Left colon (tissue), 2 donors: ENCODE measurements around the gene SGSM1. TPM values are rescaled to one million over a fixed set of nuclear protein-coding genes. Genes with fewer than 3 reads are reported as not detected.
A peak's percentile ranks its signal among the peaks of the same experiment; 100 is the strongest.

Source experiments
- ATAC-seq: fragments of 200-7000 bp; cut with Tn5 transposase; one replicate; pipeline ENCODE4 v1.9.1; 2020; ENCODE audit warnings: mild to moderate bottlenecking, moderate library complexity
- DNase-seq, 2 donors: peaks; one replicate each; pipeline ENCODE4 v3.0.0-alpha.2; 2020
- intact Hi-C, 2 donors: fragments of 100-400 bp; cut with DNase I in 1 of 2; cut with micrococcal nuclease in 1 of 2; formaldehyde crosslinking; loops; one replicate each; pipeline versions ENCODE4 v1.11.2 to v1.14.0; 2022; cut with DNase I, micrococcal nuclease
- total RNA-seq, 2 donors: library from RNA; stranded (reverse); fragmentation: NEBNext Ultra II Directional; extraction: Animal tissue kit (Norgen Biotek cat#: 25700); gene quantifications; one replicate each; pipeline ENCODE4 v1.2.1, GENCODE V29; 2021
- donor health status: DM: no; HTN: no; CAD: no.
- donor health status: DM: yes; HTN: yes; CAD: no.

SGSM1 gene
- total RNA-seq, 2 donors from 2014 or later = 2.1 to 4.1 TPM

- DNase-seq = no peak
- no peak for ATAC-seq
- intact Hi-C loops = no loop called here
Observed at GRCh38 chr22:24961217-24961844, 155.3 kb downstream of the SGSM1 start.

GRCh38 chr22:24962094-24962493 lies 156.1 kb downstream of the SGSM1 start:
- no peak for ATAC-seq
- DNase-seq = no peak
- intact Hi-C loops = no loop called here

- DNase-seq (no peak), ATAC-seq (no peak)
- intact Hi-C loops = no loop called here
Observed at GRCh38 chr22:24962835-24963234, 156.8 kb downstream of the SGSM1 start.

- no peak for DNase-seq
- ATAC-seq = no peak
- intact Hi-C loops = no loop called here
Observed at GRCh38 chr22:24964441-24964840, 158.4 kb downstream of the SGSM1 start.

- intact Hi-C loops = no loop called here
- ATAC-seq (peak; percentile 91), DNase-seq (peak; percentile 88 to 90)
Observed at GRCh38 chr22:24965822-24966626, 160.0 kb downstream of the SGSM1 start.

- DNase-seq (no peak), ATAC-seq (no peak)
- intact Hi-C loops = no loop called here
Observed at GRCh38 chr22:24968066-24968561, 162.1 kb downstream of the SGSM1 start.

- ATAC-seq (peak; percentile 16), DNase-seq (peak in 1 of 2 donors; percentile 45)
- intact Hi-C loops = no loop called here
Observed at GRCh38 chr22:24969560-24970301, 163.7 kb downstream of the SGSM1 start.

- DNase-seq (no peak), ATAC-seq (no peak)
- intact Hi-C loops = no loop called here
Observed at GRCh38 chr22:24972369-24972768, 166.4 kb downstream of the SGSM1 start.

GRCh38 chr22:24973872-24974271 lies 167.9 kb downstream of the SGSM1 start:
- ATAC-seq (peak; percentile 81), DNase-seq (peak; percentile 78 to 92)
- intact Hi-C loops = no loop called here

- no peak for DNase-seq
- intact Hi-C loops = no loop called here
- ATAC-seq = no peak
Observed at GRCh38 chr22:24975125-24975640, 169.2 kb downstream of the SGSM1 start.

- DNase-seq = no peak
- intact Hi-C loops = no loop called here
- no peak for ATAC-seq
Observed at GRCh38 chr22:24975813-24976341, 169.9 kb downstream of the SGSM1 start.

- no peak for ATAC-seq
- intact Hi-C loops = no loop called here
- DNase-seq = no peak
Observed at GRCh38 chr22:24976442-24977218, 170.6 kb downstream of the SGSM1 start.

Other genes with a start within 250 kb of the SGSM1 start
- gene LRRC75B, start 213.1 kb upstream of the SGSM1 start, total RNA-seq = 10 to 100 TPM in 1 of 2 donors, 1 to 10 TPM in 1; 9.5 to 15.2 TPM
- gene GGT1, start 203.0 kb upstream of the SGSM1 start, total RNA-seq = 100 to 1,000 TPM in 1 of 2 donors, 1 to 10 TPM in 1; 9.6 to 195 TPM
- gene PIWIL3, start 31.5 kb upstream of the SGSM1 start, total RNA-seq = not detected
- gene LHFPL7, start 140.5 kb downstream of the SGSM1 start, total RNA-seq = under 1 TPM in 1 of 2 donors, not detected in 1; 0.42 TPM
- 100 to 1,000 TPM; 100 to 106 TPM for gene KIAA1671, start 146.5 kb downstream of the SGSM1 start, total RNA-seq